Stomach (tissue), 9 donors: ENCODE measurements around the gene SAP30L. TPM values are rescaled to one million over a fixed set of nuclear protein-coding genes. Genes with fewer than 3 reads are reported as not detected.

Experiments used
- DNase-seq, 2 donors: peaks; one replicate each; pipeline versions ENCODE4 v3.0.0 to v3.0.0-alpha.2; 2013 to 2019
- H3K27ac ChIP-seq, 5 donors: fragments of 200-600 bp in 4 of 5; sonication (generic) in 4 of 5; one replicate each; pipeline ENCODE4 v1.5.1; 2013 to 2019; ENCODE audit warnings: mild to moderate bottlenecking in 1 of 5, moderate library complexity in 1 of 5
- H3K27me3 ChIP-seq, 3 donors: fragments of 200-600 bp; sonication (generic); one replicate each; pipeline ENCODE4 v1.5.1; 2017 to 2019; ENCODE audit warnings: mixed run types in 1 of 3
- H3K36me3 ChIP-seq, 4 donors: fragments of 200-600 bp; sonication (generic); 1 replicate in 3 of 4; 2 replicates in 1 of 4; pipeline ENCODE4 v1.5.1; 2016 to 2019
- H3K4me1 ChIP-seq, 4 donors: fragments of 200-600 bp; sonication (generic); one replicate each; pipeline ENCODE4 v1.5.1; 2016 to 2019
- H3K4me3 ChIP-seq, 4 donors: fragments of 200-600 bp; sonication (generic) in 3 of 4; one replicate each; pipeline ENCODE4 v1.5.1; 2016 to 2019; ENCODE audit warnings: mild to moderate bottlenecking in 1 of 4
- H3K9me3 ChIP-seq, 4 donors: fragments of 200-600 bp; sonication (generic); one replicate each; pipeline ENCODE4 v1.5.1; 2016 to 2019
- CTCF ChIP-seq, 7 experiments: fragments of 450-650 bp in 4 of 7; fragments of 200-600 bp in 3 of 7; sonication (generic) in 3 of 7; IDR thresholded peaks; one replicate each; pipeline ENCODE4 v1.5.1; 2016 to 2019; ENCODE audit warnings: antibody characterized with exemption in 7 of 7, control low read depth in 2 of 7, mild to moderate bottlenecking in 1 of 7
- EP300 ChIP-seq: sonication (generic); formaldehyde crosslinking; IDR thresholded peaks from one replicate; pipeline ENCODE4 v1.6.1; 2017; ENCODE audit warnings: antibody characterized with exemption
- POLR2A ChIP-seq, 4 donors: fragments of 450-650 bp; IDR thresholded peaks; one replicate each; pipeline ENCODE4 v1.6.1; 2016; ENCODE audit warnings: antibody characterized with exemption in 4 of 4, control low read depth in 2 of 4, mild to moderate bottlenecking in 1 of 4, moderate library complexity in 1 of 4
- POLR2AphosphoS5 ChIP-seq, 3 donors: sonication (generic); formaldehyde crosslinking; IDR thresholded peaks; one replicate each; pipeline ENCODE4 v1.6.1; 2016; ENCODE audit warnings: antibody characterized with exemption in 3 of 3
- WGBS, 5 donors: extraction: QIAGEN DNeasy Blood & Tissue Kit in 3 of 5; methylation state at CpG; one replicate each; pipeline versions ENCODE4 v1.1.5 to v1.1.7; 2013 to 2018; 5-methylcytosine and 5-hydroxymethylcytosine counted together
- intact Hi-C: fragments of 100-400 bp; cut with DNase I; formaldehyde crosslinking; loops from one replicate; pipeline ENCODE4 v1.15.1; 2023; ENCODE audit warnings: low total_unique reads
- polyA plus RNA-seq, 3 donors: library from polyadenylated mRNA; stranded (reverse); fragments of 200-250 nt; gene quantifications; one replicate each; pipeline ENCODE4 v1.2.3, GENCODE V29; 2013
- total RNA-seq, 5 donors: library from RNA; depleted of rRNA; stranded (reverse); fragments of >200 nt; gene quantifications; one replicate each; pipeline versions ENCODE4 v1.1.0 to v1.2.3, GENCODE V29; 2014 to 2016
- donor health status: healthy with polysubstance abuse.
- donor health status: Bipolar disorder and iron deficiency.
- donor health status: healthy.

Gene SAP30L
- total and polyA plus RNA-seq, 8 donors, result 13.9 to 51.0 (median 21.4) TPM

DNA sequence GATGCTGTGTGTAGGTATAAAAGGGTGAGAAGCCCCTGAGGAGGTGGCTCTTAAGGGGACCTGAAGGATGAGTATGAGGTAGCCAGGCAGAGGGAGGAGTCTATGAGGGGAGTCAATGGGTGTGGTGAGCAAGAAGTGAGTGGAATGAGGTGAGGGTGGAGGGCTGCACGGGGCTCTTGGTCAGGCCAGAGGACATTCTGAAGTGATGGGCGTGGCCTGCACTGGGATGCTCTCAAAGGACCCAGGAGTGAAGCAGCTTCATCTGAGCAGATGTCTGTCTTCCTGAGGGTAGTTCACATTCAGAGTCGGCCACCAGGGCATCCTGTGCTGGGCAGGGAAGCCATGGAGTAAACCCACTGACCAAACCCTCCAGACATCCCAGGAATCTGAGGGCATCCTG, 45.1 kb upstream of the SAP30L start:
- TF ChIP-seq EP300 (no peak), POLR2AphosphoS5 (IDR thresholded peaks at IDR 0.05) (no peak), CTCF (IDR thresholded peaks at IDR 0.05) (no peak), POLR2A (IDR thresholded peaks at IDR 0.05) (no peak)
- Histone ChIP-seq H3K36me3 (peaks cover 0 to 21% (median 6%) of the 10 kb centered on the region in 4 donors), H3K4me3 (no peak overlapping the region), H3K4me1 (peaks cover 10 to 28% (median 19%) of the 10 kb centered on the region in 4 donors), H3K9me3 (no peaks in the 10 kb centered on the region), H3K27me3 (no peaks in the 10 kb centered on the region), H3K27ac (no peak overlapping the region)
- 75 to 85% (median 81%) methylated on average over 3 of the region's 3 CpGs for WGBS, 5 donors
- DNase-seq, result no peak
- intact Hi-C loops, result loop anchor here (5.0 kb wide), 2 partner anchors 223 to 328 kb away; no protein-coding TSS in a partner anchor

- WGBS, 5 donors, result 84 to 88% (median 86%) methylated on average over 5 of the region's 5 CpGs
- H3K4me1 ChIP-seq, result peaks cover 10 to 28% (median 20%) of the 10 kb centered on the region in 4 donors
- H3K9me3 ChIP-seq, result no peaks in the 10 kb centered on the region
- no peak for DNase-seq
- H3K4me3 ChIP-seq, result no peak overlapping the region
- intact Hi-C loops, result loop anchor here (5.0 kb wide), 2 partner anchors 224 to 329 kb away; no protein-coding TSS in a partner anchor
- H3K27me3 ChIP-seq, result no peaks in the 10 kb centered on the region
- no peak for TF ChIP-seq POLR2A (IDR thresholded peaks at IDR 0.05)
- peaks cover 0 to 21% (median 6%) of the 10 kb centered on the region in 4 donors for H3K36me3 ChIP-seq
- H3K27ac ChIP-seq, result no peak overlapping the region
These were observed 44.4 kb upstream of the SAP30L start for GRCh38 chr5:154401355-154401754.

- Histone ChIP-seq H3K36me3 (peaks cover 0 to 21% (median 6%) of the 10 kb centered on the region in 4 donors), H3K9me3 (no peaks in the 10 kb centered on the region), H3K4me1 (peaks cover 10 to 28% (median 20%) of the 10 kb centered on the region in 4 donors), H3K4me3 (no peak overlapping the region), H3K27me3 (no peaks in the 10 kb centered on the region), H3K27ac (no peak overlapping the region)
- intact Hi-C loops, result loop anchor here (5.0 kb wide), 2 partner anchors 225 to 330 kb away; no protein-coding TSS in a partner anchor
- WGBS, 5 donors, result 95 to 98% (median 97%) methylated on average over 9 of the region's 9 CpGs
- DNase-seq, result no peak
- no peak for TF ChIP-seq POLR2AphosphoS5 (IDR thresholded peaks at IDR 0.05)
- TF ChIP-seq POLR2A (IDR thresholded peaks at IDR 0.05), result no peak
- no peak for TF ChIP-seq CTCF (IDR thresholded peaks at IDR 0.05)
These were observed 43.9 kb upstream of the SAP30L start for GRCh38 chr5:154401931-154402330.

- H3K9me3 ChIP-seq, result no peaks in the 10 kb centered on the region
- TF ChIP-seq EP300 (no peak), CTCF (IDR thresholded peaks at IDR 0.05) (no peak), POLR2AphosphoS5 (IDR thresholded peaks at IDR 0.05) (no peak), POLR2A (IDR thresholded peaks at IDR 0.05) (no peak)
- peaks cover 10 to 23% (median 16%) of the 10 kb centered on the region in 4 donors for H3K4me1 ChIP-seq
- intact Hi-C loops, result loop anchor here (5.0 kb wide), 2 partner anchors 225 to 330 kb away; no protein-coding TSS in a partner anchor
- H3K27ac ChIP-seq, result no peak overlapping the region
- DNase-seq, result no peak
- no peaks in the 10 kb centered on the region for H3K27me3 ChIP-seq
- no peak overlapping the region for H3K4me3 ChIP-seq
- WGBS, 5 donors, result 89 to 95% (median 92%) methylated on average over 9 to 10 of the region's 10 CpGs
- peaks cover 0 to 21% (median 6%) of the 10 kb centered on the region in 4 donors for H3K36me3 ChIP-seq
These were observed 43.2 kb upstream of the SAP30L start for GRCh38 chr5:154402611-154403010.

- DNase-seq, result no peak
These were observed 42.6 kb upstream of the SAP30L start for GRCh38 chr5:154403234-154403633.

More at GRCh38 chr5:154403234-154403633, 42.6 kb upstream of the SAP30L start:
- TF ChIP-seq CTCF (IDR thresholded peaks at IDR 0.05) (no peak), POLR2A (IDR thresholded peaks at IDR 0.05) (no peak), EP300 (no peak), POLR2AphosphoS5 (IDR thresholded peaks at IDR 0.05) (no peak)
- intact Hi-C loops, result loop anchor here (5.0 kb wide), 2 partner anchors 226 to 331 kb away; no protein-coding TSS in a partner anchor
- Histone ChIP-seq H3K4me1 (peaks cover 10 to 20% (median 13%) of the 10 kb centered on the region in 4 donors), H3K4me3 (no peak overlapping the region), H3K36me3 (peaks cover 0 to 21% (median 6%) of the 10 kb centered on the region in 4 donors), H3K9me3 (no peaks in the 10 kb centered on the region), H3K27ac (no peak overlapping the region), H3K27me3 (no peaks in the 10 kb centered on the region)
- 95 to 99% (median 98%) methylated on average over 4 of the region's 4 CpGs for WGBS, 5 donors
